MM.1S (cell line): ENCODE results near the gene JDP2.
A peak's percentile ranks its signal among the peaks of the same experiment; 100 is the strongest.

Experiments
- DNase-seq: peaks from one replicate; pipeline ENCODE4 v3.0.0-alpha.2; 2015
- H2AFZ ChIP-seq: fragments of 300-600 bp; sonication (generic); 2 replicates; pipeline ENCODE4 v1.6.0; 2016; ENCODE audit warnings: antibody characterized with exemption, low read length
- H3F3A ChIP-seq: fragments of 300-600 bp; sonication (generic); 2 replicates; pipeline ENCODE4 v1.6.1; 2016; ENCODE audit warnings: mild to moderate bottlenecking, antibody characterized with exemption, low read length, moderate library complexity, mixed read lengths; ENCODE audit not compliant: insufficient read depth
- H3K27ac ChIP-seq: fragments of 300-600 bp; sonication (generic); 2 replicates; pipeline ENCODE4 v1.5.1; 2016; ENCODE audit warnings: mild to moderate bottlenecking, low read length
- H3K27me3 ChIP-seq: fragments of 300-600 bp; sonication (generic); replicated peaks from 2 replicates; pipeline ENCODE4 v1.6.0; 2016; ENCODE audit warnings: low read length; ENCODE audit not compliant: insufficient read depth
- H3K36me3 ChIP-seq: fragments of 300-600 bp; sonication (generic); replicated peaks from 2 replicates; pipeline ENCODE4 v1.6.1; 2016; ENCODE audit warnings: mild to moderate bottlenecking, low read length, mixed read lengths; ENCODE audit not compliant: insufficient read depth
- H3K4me1 ChIP-seq: fragments of 300-600 bp; sonication (generic); 2 replicates; pipeline ENCODE4 v1.6.1; 2016; ENCODE audit warnings: low read length, mixed read lengths
- H3K4me2 ChIP-seq: fragments of 300-600 bp; sonication (generic); 2 replicates; pipeline ENCODE4 v1.6.0; 2016; ENCODE audit warnings: low read depth, low read length
- H3K4me3 ChIP-seq: fragments of 300-600 bp; sonication (generic); 2 replicates; pipeline ENCODE4 v1.5.1; 2016; ENCODE audit warnings: low read length, mixed read lengths
- H3K79me2 ChIP-seq: fragments of 300-600 bp; sonication (generic); 2 replicates; pipeline ENCODE4 v1.6.1; 2016; ENCODE audit warnings: mixed run types, low read length, mixed read lengths
- H3K9ac ChIP-seq: fragments of 300-600 bp; sonication (generic); 2 replicates; pipeline ENCODE4 v1.6.1; 2016; ENCODE audit warnings: low read length, mixed read lengths
- H3K9me2 ChIP-seq: fragments of 300-600 bp; sonication (generic); replicated peaks from 2 replicates; pipeline ENCODE4 v1.6.1; 2016; ENCODE audit warnings: mild to moderate bottlenecking, low read length, mixed read lengths; ENCODE audit not compliant: insufficient read depth
- H3K9me3 ChIP-seq: fragments of 300-600 bp; sonication (generic); replicated peaks from 2 replicates; pipeline ENCODE4 v1.6.1; 2016; ENCODE audit warnings: mild to moderate bottlenecking, low read length, mixed read lengths; ENCODE audit not compliant: insufficient read depth
- H4K20me1 ChIP-seq: fragments of 300-600 bp; sonication (generic); 2 replicates; pipeline ENCODE4 v1.6.1; 2016; ENCODE audit warnings: mild to moderate bottlenecking, low read length, moderate library complexity, mixed read lengths; ENCODE audit not compliant: insufficient read depth
- EZH2 ChIP-seq: fragments of 300-600 bp; sonication (generic); optimal IDR thresholded peaks from 2 replicates; pipeline ENCODE3; 2017; ENCODE audit warnings: low read depth, mild to moderate bottlenecking, antibody characterized with exemption, low read length, mixed read lengths
- EZH2phosphoT487 ChIP-seq: fragments of 300-600 bp; sonication (generic); IDR thresholded peaks from 2 replicates; pipeline ENCODE4 v1.6.1; 2018; ENCODE audit warnings: antibody characterized with exemption, low read length
- TF ChIP-seq, protein P1 (sequence below): fragments of 300-600 bp; sonication (generic); IDR thresholded peaks from 2 replicates; pipeline ENCODE4 v1.5.1; 2016; ENCODE audit warnings: antibody characterized with exemption, low read length, mixed read lengths

Gene JDP2

GRCh38 chr14:75453817-75454434 is 26.1 kb downstream of the JDP2 start:
- Histone ChIP-seq H2AFZ (no peak overlapping the region), H3F3A (no peaks in the 10 kb centered on the region), H3K36me3 (no peaks in the 10 kb centered on the region), H3K27ac (no peak overlapping the region), H4K20me1 (no peaks in the 10 kb centered on the region), H3K9me3 (no peaks in the 10 kb centered on the region), H3K27me3 (no peaks in the 10 kb centered on the region), H3K9me2 (no peaks in the 10 kb centered on the region), H3K4me3 (no peak overlapping the region), H3K9ac (no peak overlapping the region), H3K79me2 (no peaks in the 10 kb centered on the region), H3K4me1 (no peaks in the 10 kb centered on the region), H3K4me2 (no peak overlapping the region)
- DNase-seq = peak; percentile 18
- no peak for TF ChIP-seq EZH2
- TF ChIP-seq, protein P1, sequence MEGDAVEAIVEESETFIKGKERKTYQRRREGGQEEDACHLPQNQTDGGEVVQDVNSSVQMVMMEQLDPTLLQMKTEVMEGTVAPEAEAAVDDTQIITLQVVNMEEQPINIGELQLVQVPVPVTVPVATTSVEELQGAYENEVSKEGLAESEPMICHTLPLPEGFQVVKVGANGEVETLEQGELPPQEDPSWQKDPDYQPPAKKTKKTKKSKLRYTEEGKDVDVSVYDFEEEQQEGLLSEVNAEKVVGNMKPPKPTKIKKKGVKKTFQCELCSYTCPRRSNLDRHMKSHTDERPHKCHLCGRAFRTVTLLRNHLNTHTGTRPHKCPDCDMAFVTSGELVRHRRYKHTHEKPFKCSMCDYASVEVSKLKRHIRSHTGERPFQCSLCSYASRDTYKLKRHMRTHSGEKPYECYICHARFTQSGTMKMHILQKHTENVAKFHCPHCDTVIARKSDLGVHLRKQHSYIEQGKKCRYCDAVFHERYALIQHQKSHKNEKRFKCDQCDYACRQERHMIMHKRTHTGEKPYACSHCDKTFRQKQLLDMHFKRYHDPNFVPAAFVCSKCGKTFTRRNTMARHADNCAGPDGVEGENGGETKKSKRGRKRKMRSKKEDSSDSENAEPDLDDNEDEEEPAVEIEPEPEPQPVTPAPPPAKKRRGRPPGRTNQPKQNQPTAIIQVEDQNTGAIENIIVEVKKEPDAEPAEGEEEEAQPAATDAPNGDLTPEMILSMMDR = peak; percentile 30

- Histone ChIP-seq H3K27me3 (no peaks in the 10 kb centered on the region), H3K9me3 (no peaks in the 10 kb centered on the region), H3K9ac (no peak overlapping the region), H3K27ac (no peak overlapping the region), H3K4me2 (no peak overlapping the region), H3K79me2 (no peaks in the 10 kb centered on the region), H3F3A (no peaks in the 10 kb centered on the region), H3K4me3 (no peak overlapping the region), H2AFZ (no peak overlapping the region), H3K36me3 (no peaks in the 10 kb centered on the region), H3K4me1 (no peaks in the 10 kb centered on the region), H3K9me2 (no peaks in the 10 kb centered on the region), H4K20me1 (no peaks in the 10 kb centered on the region)
- TF ChIP-seq, protein P1 = no peak
- no peak for DNase-seq
Measured at GRCh38 chr14:75454963-75455546, 27.2 kb downstream of the JDP2 start.

DNA sequence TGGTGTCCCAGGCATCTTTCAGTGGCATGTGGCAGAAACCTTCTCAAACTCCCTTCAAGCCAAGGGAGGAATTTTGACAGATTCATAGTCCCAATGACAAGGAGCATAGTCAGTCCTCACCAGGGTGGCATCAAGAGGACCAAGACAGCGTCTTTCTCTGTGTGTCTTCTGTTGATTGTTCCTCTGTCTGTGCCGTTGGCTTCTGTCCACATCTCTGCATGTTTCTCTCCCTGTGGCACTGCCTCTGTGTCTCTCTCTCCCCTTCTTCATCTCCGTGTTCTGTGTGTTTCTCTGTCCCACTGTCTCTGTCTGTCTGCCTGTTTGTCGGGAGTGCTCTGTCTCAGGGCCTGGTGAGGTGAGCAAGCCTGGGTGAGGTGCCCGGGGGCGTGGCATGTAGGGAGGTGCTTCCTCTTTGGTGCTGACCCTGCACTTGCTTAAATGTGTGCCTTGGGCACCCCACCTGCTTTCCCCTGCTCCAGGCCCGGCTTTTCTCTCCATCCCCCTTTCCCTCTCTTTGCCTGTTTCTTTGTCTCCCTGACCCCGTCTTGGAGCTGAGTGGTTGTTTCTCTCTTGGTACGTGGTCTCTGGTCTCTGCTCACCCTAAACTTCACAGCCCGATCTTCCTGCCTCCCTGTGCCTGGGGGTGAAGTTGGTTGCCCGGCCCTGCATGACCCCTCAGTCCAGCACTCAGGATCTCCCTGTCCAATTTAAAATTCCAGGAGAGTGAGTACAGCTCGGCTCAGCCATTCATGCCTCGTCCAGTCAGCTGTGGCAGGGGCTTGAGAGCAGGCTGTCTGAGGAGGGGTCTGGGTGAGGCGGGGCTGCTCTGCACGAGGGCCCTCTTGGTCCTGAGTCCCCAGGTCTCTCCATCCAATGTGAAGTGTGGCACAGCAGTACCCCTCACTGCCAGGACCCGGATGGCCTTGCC is 28.5 kb downstream of the JDP2 start:
- no peaks in the 10 kb centered on the region for H3K79me2 ChIP-seq

More for the DNA sequence above, 28.5 kb downstream of the JDP2 start:
- Histone ChIP-seq H3F3A (no peaks in the 10 kb centered on the region), H3K4me2 (no peak overlapping the region), H3K9ac (no peak overlapping the region), H3K9me3 (no peaks in the 10 kb centered on the region), H3K4me3 (no peak overlapping the region), H3K9me2 (no peaks in the 10 kb centered on the region), H3K4me1 (no peaks in the 10 kb centered on the region), H2AFZ (no peak overlapping the region), H3K36me3 (no peaks in the 10 kb centered on the region), H3K27ac (no peak overlapping the region), H3K27me3 (no peaks in the 10 kb centered on the region), H4K20me1 (no peaks in the 10 kb centered on the region)
- TF ChIP-seq EZH2phosphoT487 (no peak), EZH2 (no peak)
- TF ChIP-seq, protein P1 = no peak
- no peak for DNase-seq
